SK-N-SH (cell line): ENCODE measurements around the gene CLMP. TPM values are rescaled to one million over a fixed set of nuclear protein-coding genes. Genes with fewer than 3 reads are reported as not detected.

ENCODE experiments used
- CTCF ChIA-PET: fragments of 300-600, 350-600 bp; formaldehyde crosslinking; extraction: SDS; loops from one replicate; lab custom pipeline; 2021; lab: Yijun Ruan, JAX
- POLR2A ChIA-PET: fragments of 350-600 bp; sonication (Branson Sonifier 250); formaldehyde crosslinking; extraction: SDS; loops from one replicate; lab custom pipeline; 2020; ENCODE audit warnings: antibody characterized with exemption, inconsistent platforms; lab: Yijun Ruan, JAX
- DNase-seq: peaks from one replicate; pipeline ENCODE4 v3.0.0; 2012
- H2AFZ ChIP-seq: fragments of 200-600 bp; sonication (generic); 2 replicates; pipeline ENCODE4 v1.8.1; 2016; ENCODE audit warnings: antibody characterized with exemption, mild to moderate bottlenecking, low read depth
- H3F3A ChIP-seq: fragments of 200-600 bp; sonication (generic); replicated peaks from 2 replicates; pipeline ENCODE3; 2016; ENCODE audit warnings: antibody characterized with exemption, mild to moderate bottlenecking; ENCODE audit not compliant: insufficient read depth
- H3K27ac ChIP-seq, 2 experiments: fragments of 200-500 bp in 1 of 2; fragments of 200-600 bp in 1 of 2; sonication (Bioruptor generic) in 1 of 2; sonication (generic), shearing (Covaris generic) in 1 of 2; 2 replicates each; pipeline versions ENCODE4 v1.5.1 to v1.6.1; 2014 to 2016; ENCODE audit warnings: low read depth in 2 of 2, inconsistent platforms in 1 of 2, low read length in 1 of 2, mild to moderate bottlenecking in 1 of 2, mixed read lengths in 1 of 2
- H3K27me3 ChIP-seq: fragments of 200-600 bp; sonication (generic), shearing (Covaris generic); 2 replicates; pipeline ENCODE4 v1.6.1; 2016; ENCODE audit warnings: mixed run types; ENCODE audit not compliant: insufficient read depth
- H3K36me3 ChIP-seq, 2 experiments: fragments of 200-500 bp in 1 of 2; fragments of 200-600 bp in 1 of 2; sonication (Bioruptor generic) in 1 of 2; sonication (generic) in 1 of 2; replicated peaks in 1 of 2; 2 replicates each; pipeline versions ENCODE3 to v1.5.1; 2014 to 2016; ENCODE audit warnings: low read length in 1 of 2, mild to moderate bottlenecking in 1 of 2; ENCODE audit not compliant: insufficient read depth in 2 of 2, control insufficient read depth in 1 of 2
- H3K4me1 ChIP-seq, 2 experiments: fragments of 200-500 bp in 1 of 2; fragments of 200-600 bp in 1 of 2; sonication (Bioruptor generic) in 1 of 2; sonication (generic), shearing (Covaris generic) in 1 of 2; 2 replicates each; pipeline versions ENCODE4 v1.5.1 to v1.6.1; 2014 to 2016; ENCODE audit warnings: low read depth in 1 of 2, low read length in 1 of 2, mixed run types in 1 of 2; ENCODE audit not compliant: insufficient read depth in 2 of 2, control insufficient read depth in 1 of 2
- H3K4me2 ChIP-seq: fragments of 200-600 bp; sonication (generic), shearing (Covaris generic); 2 replicates; pipeline ENCODE4 v1.6.1; 2017; ENCODE audit warnings: mixed run types
- H3K4me3 ChIP-seq, 2 experiments: fragments of 200-500 bp in 1 of 2; fragments of 200-600 bp in 1 of 2; sonication (Bioruptor generic) in 1 of 2; sonication (generic), shearing (Covaris generic) in 1 of 2; 2 replicates each; pipeline versions ENCODE4 v1.5.1 to v1.8.1; 2014 to 2016; ENCODE audit warnings: low read depth in 2 of 2, inconsistent platforms in 1 of 2, low read length in 1 of 2, mild to moderate bottlenecking in 1 of 2, mixed read lengths in 1 of 2, moderate library complexity in 1 of 2
- H3K79me2 ChIP-seq: fragments of 200-600 bp; sonication (generic); 2 replicates; pipeline ENCODE4 v1.8.1; 2017; ENCODE audit warnings: mild to moderate bottlenecking; ENCODE audit not compliant: insufficient read depth
- H3K9ac ChIP-seq: fragments of 200-600 bp; sonication (generic); 2 replicates; pipeline ENCODE4 v1.6.1; 2017; ENCODE audit warnings: mixed run types
- H3K9me2 ChIP-seq: fragments of 200-600 bp; sonication (generic); 2 replicates; pipeline ENCODE4 v1.6.1; 2017; ENCODE audit warnings: mixed run types
- H3K9me3 ChIP-seq: fragments of 200-600 bp; sonication (generic); 2 replicates; pipeline ENCODE4 v1.6.1; 2017; ENCODE audit warnings: mixed run types, mild to moderate bottlenecking, moderate library complexity
- H4K20me1 ChIP-seq: fragments of 200-600 bp; sonication (generic); 2 replicates; pipeline ENCODE4 v1.6.1; 2017; ENCODE audit warnings: mild to moderate bottlenecking, mixed run types; ENCODE audit not compliant: insufficient read depth
- ELF1 ChIP-seq: IDR thresholded peaks from 2 replicates; pipeline ENCODE4 v1.4.0; 2012
- EP300 ChIP-seq, 2 experiments: IDR thresholded peaks; 2 replicates each; pipeline versions ENCODE4 v1.4.0 to v1.6.1; 2012; ENCODE audit warnings: borderline replicate concordance in 1 of 2, low read depth in 1 of 2, low read length in 1 of 2
- EZH2phosphoT487 ChIP-seq: fragments of 200-600 bp; sonication (generic); IDR thresholded peaks from 2 replicates; pipeline ENCODE4 v1.6.1; 2017; ENCODE audit warnings: low read depth, mixed run types, mild to moderate bottlenecking, antibody characterized with exemption, moderate library complexity, borderline replicate concordance
- FOSL2 ChIP-seq: IDR thresholded peaks from 2 replicates; pipeline ENCODE4 v1.4.0; 2012; ENCODE audit warnings: low read depth, mild to moderate bottlenecking, moderate library complexity, borderline replicate concordance
- FOXJ3 ChIP-seq: sonication (generic); formaldehyde crosslinking; IDR thresholded peaks from 2 replicates; pipeline ENCODE4 v1.5.1; 2020; ENCODE audit warnings: mild to moderate bottlenecking, missing genetic modification reagents
- GABPA ChIP-seq: IDR thresholded peaks from 2 replicates; pipeline ENCODE4 v1.4.0; 2012; ENCODE audit warnings: low read depth, mild to moderate bottlenecking
- GATA2 ChIP-seq: sonication (generic); formaldehyde crosslinking; IDR thresholded peaks from 2 replicates; pipeline ENCODE4 v1.5.0; 2020; ENCODE audit warnings: mild to moderate bottlenecking, missing genetic modification reagents
- MEF2A ChIP-seq: IDR thresholded peaks from 2 replicates; pipeline ENCODE4 v1.4.0; 2012; ENCODE audit warnings: low read depth, borderline replicate concordance
- NFIC ChIP-seq: IDR thresholded peaks from 2 replicates; pipeline ENCODE4 v1.4.0; 2012; ENCODE audit warnings: borderline replicate concordance
- PBX3 ChIP-seq: IDR thresholded peaks from 2 replicates; pipeline ENCODE4; 2012
- RAD21 ChIP-seq: IDR thresholded peaks from 2 replicates; pipeline ENCODE4 v1.6.1; 2012; ENCODE audit warnings: mild to moderate bottlenecking, low read length
- RCOR1 ChIP-seq: fragments of 150-350 bp; IDR thresholded peaks from 2 replicates; pipeline ENCODE4 v1.6.1; 2017; ENCODE audit warnings: antibody characterized with exemption, low read length
- SIN3A ChIP-seq: IDR thresholded peaks from 2 replicates; pipeline ENCODE4 v1.6.1; 2012; ENCODE audit warnings: low read depth, mild to moderate bottlenecking, low read length, moderate library complexity, borderline replicate concordance
- SMC3 ChIP-seq: IDR thresholded peaks from 2 replicates; pipeline ENCODE4 v1.6.1; 2012; ENCODE audit warnings: low read depth, low read length, improper control_type of control experiment
- USF1 ChIP-seq: IDR thresholded peaks from 2 replicates; pipeline ENCODE4 v1.4.0; 2012; ENCODE audit warnings: low read depth, borderline replicate concordance
- YY1 ChIP-seq: IDR thresholded peaks from 2 replicates; pipeline ENCODE4 v1.4.0; 2012; ENCODE audit warnings: low read depth, mild to moderate bottlenecking
- ZBTB33 ChIP-seq: IDR thresholded peaks from 2 replicates; pipeline ENCODE4 v1.4.0; 2012; ENCODE audit warnings: low read depth, borderline replicate concordance
- WGBS: methylation state at CpG from one replicate; pipeline ENCODE4 v1.1.6; 2017; ENCODE audit warnings: low lambda C conversion rate; 5-methylcytosine and 5-hydroxymethylcytosine counted together
- polyA plus RNA-seq, 3 experiments: library from polyadenylated mRNA; depleted of rRNA; stranded (reverse); fragments of >200 nt; gene quantifications; 2 replicates each; pipeline ENCODE4 v1.2.3, GENCODE V29; 2012
- TF ChIP-seq, protein P1 (sequence below): IDR thresholded peaks from 2 replicates; pipeline ENCODE4 v1.4.0; 2012; ENCODE audit warnings: low read depth

Gene CLMP
- polyA plus RNA-seq, 1 of the 3 experiments (the other 2 are of a cell fraction): 61.9 TPM

DNA sequence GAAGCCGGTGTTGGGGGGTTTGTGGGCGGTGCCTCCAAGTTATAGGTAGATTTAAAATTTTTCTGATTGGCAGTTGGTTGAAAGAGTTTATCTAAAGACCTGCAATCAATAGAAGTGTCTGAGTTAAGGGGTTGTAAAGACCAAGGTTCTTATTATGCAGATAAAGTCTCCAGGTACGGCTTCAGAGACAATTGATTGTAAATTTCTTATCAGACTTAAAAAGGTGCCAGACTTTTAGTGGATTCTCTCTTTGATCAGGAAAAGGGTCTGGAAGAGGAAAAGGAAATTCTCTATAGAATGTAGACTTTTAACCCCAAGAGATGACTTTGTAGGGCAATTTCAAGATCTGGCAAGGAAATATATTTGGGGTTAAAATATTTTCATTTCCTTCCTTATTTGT is 25.2 kb downstream of the CLMP start:
- Histone ChIP-seq H2AFZ (no peak overlapping the region), H3K27me3 (no peaks in the 10 kb centered on the region), H3K4me2 (no peak overlapping the region), H3K9ac (no peak overlapping the region), H3K9me2 (no peaks in the 10 kb centered on the region), H3F3A (peaks cover 34% of the 10 kb centered on the region), H3K4me3 (no peak overlapping the region), H3K27ac (no peak overlapping the region), H3K36me3 (peaks cover 14 to 24% of the 10 kb centered on the region in 2 experiments), H3K4me1 (peaks cover 9 to 45% of the 10 kb centered on the region in 2 experiments; a peak in 3 of 4 replicates), H3K9me3 (no peaks in the 10 kb centered on the region), H4K20me1 (no peaks in the 10 kb centered on the region; the same call in 1 of the 2 replicates), H3K79me2 (peaks cover 80% of the 10 kb centered on the region)
- 97% methylated on average over 3 of the region's 3 CpGs for WGBS
- ChIA-PET CTCF (interaction anchor here (0.9 to 1.6 kb wide), 3 partner anchors 58 to 91 kb away, joined by 3 to 6 read pairs (median 3); no protein-coding TSS in a partner anchor), POLR2A (no interaction called here)
- TF ChIP-seq EZH2phosphoT487 (no peak), ZBTB33 (no peak), FOSL2 (no peak), RCOR1 (no peak), RAD21 (no peak), EP300 (IDR thresholded peaks at IDR 0.05; ENCODE audit: borderline replicate concordance in 1 of 2, low read depth in 1 of 2, low read length in 1 of 2) (no peak), FOXJ3 (CRISPR knock-in tag) (no peak), NFIC (no peak), YY1 (no peak), USF1 (no peak), GATA2 (CRISPR knock-in tag) (no peak), PBX3 (no peak), MEF2A (no peak), ELF1 (no peak), SIN3A (no peak), GABPA (no peak), SMC3 (no peak)
- TF ChIP-seq, protein P1, sequence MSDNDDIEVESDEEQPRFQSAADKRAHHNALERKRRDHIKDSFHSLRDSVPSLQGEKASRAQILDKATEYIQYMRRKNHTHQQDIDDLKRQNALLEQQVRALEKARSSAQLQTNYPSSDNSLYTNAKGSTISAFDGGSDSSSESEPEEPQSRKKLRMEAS: no peak
- no peak for DNase-seq
